Uterus (tissue), 4 donors: ENCODE measurements around the gene ATP13A5. TPM values are rescaled to one million over a fixed set of nuclear protein-coding genes. Genes with fewer than 3 reads are reported as not detected.

Experiments
- DNase-seq, 2 donors: peaks; one replicate each; pipeline ENCODE4 v3.0.0-alpha.2; 2019 to 2020
- H3K27ac ChIP-seq, 2 donors: fragments of 200-600 bp; sonication (generic); 1 replicate in 1 of 2; 2 replicates in 1 of 2; pipeline ENCODE4 v1.5.1; 2016 to 2018
- H3K27me3 ChIP-seq, 2 donors: fragments of 200-600 bp; sonication (generic); one replicate each; pipeline ENCODE4 v1.5.1; 2018 to 2019; ENCODE audit warnings: control low read depth in 1 of 2
- H3K36me3 ChIP-seq, 2 donors: fragments of 200-600 bp; sonication (generic); one replicate each; pipeline ENCODE4 v1.5.1; 2019; ENCODE audit warnings: control low read depth in 1 of 2
- H3K4me1 ChIP-seq, 2 donors: fragments of 200-600 bp; sonication (generic); one replicate each; pipeline ENCODE4 v1.5.1; 2018 to 2019; ENCODE audit warnings: control low read depth in 1 of 2
- H3K4me3 ChIP-seq, 2 donors: fragments of 200-600 bp; sonication (generic); 1 replicate in 1 of 2; 2 replicates in 1 of 2; pipeline ENCODE4 v1.5.1; 2018 to 2019; ENCODE audit warnings: mild to moderate bottlenecking in 1 of 2
- H3K9me3 ChIP-seq, 2 donors: fragments of 200-600 bp; sonication (generic); one replicate each; pipeline ENCODE4 v1.5.1; 2019; ENCODE audit warnings: control low read depth in 1 of 2
- POLR2A ChIP-seq, 2 donors: fragments of 450-650 bp; IDR thresholded peaks; one replicate each; pipeline ENCODE4 v1.6.1; 2016; ENCODE audit warnings: antibody characterized with exemption in 2 of 2, mild to moderate bottlenecking in 1 of 2, moderate library complexity in 1 of 2
- intact Hi-C: fragments of 100-400 bp; cut with DNase I; formaldehyde crosslinking; loops from one replicate; pipeline ENCODE4 v1.15.1; 2023; ENCODE audit warnings: low total_unique reads
- total RNA-seq, 4 donors: library from RNA; depleted of rRNA in 3 of 4; stranded (reverse); fragments of >200 nt in 3 of 4; gene quantifications; one replicate each; pipeline versions ENCODE4 v1.1.0 to v1.2.4, GENCODE V29; 2014 to 2023
- TF ChIP-seq, protein P1 (sequence below), 4 experiments: fragments of 200-600 bp in 2 of 4; fragments of 450-650 bp in 2 of 4; sonication (generic) in 2 of 4; IDR thresholded peaks; one replicate each; pipeline ENCODE4 v1.5.1; 2016 to 2019; ENCODE audit warnings: antibody characterized with exemption in 4 of 4, mild to moderate bottlenecking in 2 of 4, moderate library complexity in 1 of 4
- donor health status: DM: yes; HTN: yes; CAD: no.

The ATP13A5 gene, protein sequence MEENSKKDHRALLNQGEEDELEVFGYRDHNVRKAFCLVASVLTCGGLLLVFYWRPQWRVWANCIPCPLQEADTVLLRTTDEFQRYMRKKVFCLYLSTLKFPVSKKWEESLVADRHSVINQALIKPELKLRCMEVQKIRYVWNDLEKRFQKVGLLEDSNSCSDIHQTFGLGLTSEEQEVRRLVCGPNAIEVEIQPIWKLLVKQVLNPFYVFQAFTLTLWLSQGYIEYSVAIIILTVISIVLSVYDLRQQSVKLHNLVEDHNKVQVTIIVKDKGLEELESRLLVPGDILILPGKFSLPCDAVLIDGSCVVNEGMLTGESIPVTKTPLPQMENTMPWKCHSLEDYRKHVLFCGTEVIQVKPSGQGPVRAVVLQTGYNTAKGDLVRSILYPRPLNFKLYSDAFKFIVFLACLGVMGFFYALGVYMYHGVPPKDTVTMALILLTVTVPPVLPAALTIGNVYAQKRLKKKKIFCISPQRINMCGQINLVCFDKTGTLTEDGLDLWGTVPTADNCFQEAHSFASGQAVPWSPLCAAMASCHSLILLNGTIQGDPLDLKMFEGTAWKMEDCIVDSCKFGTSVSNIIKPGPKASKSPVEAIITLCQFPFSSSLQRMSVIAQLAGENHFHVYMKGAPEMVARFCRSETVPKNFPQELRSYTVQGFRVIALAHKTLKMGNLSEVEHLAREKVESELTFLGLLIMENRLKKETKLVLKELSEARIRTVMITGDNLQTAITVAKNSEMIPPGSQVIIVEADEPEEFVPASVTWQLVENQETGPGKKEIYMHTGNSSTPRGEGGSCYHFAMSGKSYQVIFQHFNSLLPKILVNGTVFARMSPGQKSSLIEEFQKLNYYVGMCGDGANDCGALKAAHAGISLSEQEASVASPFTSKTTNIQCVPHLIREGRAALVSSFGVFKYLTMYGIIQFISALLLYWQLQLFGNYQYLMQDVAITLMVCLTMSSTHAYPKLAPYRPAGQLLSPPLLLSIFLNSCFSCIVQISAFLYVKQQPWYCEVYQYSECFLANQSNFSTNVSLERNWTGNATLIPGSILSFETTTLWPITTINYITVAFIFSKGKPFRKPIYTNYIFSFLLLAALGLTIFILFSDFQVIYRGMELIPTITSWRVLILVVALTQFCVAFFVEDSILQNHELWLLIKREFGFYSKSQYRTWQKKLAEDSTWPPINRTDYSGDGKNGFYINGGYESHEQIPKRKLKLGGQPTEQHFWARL
- total RNA-seq, result not detected

DNA sequence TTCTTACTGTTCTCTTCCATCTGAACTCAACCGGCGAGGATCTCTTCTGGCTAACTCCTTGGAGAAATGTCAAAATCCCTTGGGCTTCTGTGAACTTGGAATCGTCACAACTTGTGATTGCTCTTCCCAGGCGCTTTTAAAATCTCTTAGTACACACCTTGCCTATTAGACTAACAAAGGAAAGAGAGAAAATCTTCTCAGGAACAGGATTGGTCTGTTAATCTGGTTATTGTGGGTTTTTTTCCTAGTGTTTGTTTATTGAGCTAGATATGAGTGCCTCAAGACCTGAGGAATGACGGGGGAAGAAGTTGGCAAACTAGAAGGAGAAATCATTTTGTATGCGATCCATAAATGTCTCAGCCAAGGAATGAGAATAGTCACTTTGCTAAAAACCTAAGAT is at the start of gene ATP13A5:
ATP13A5 (minus strand) TSS at position 48 of the 400 bp plus-strand sequence; CDS start at position 20, 28 bp downstream.
- Histone ChIP-seq H3K4me1 (no peaks in the 10 kb centered on the region), H3K27ac (no peak within 1 kb of the TSS), H3K9me3 (no peaks in the 10 kb centered on the region), H3K4me3 (no peak within 1 kb of the TSS), H3K27me3 (no peaks in the 10 kb centered on the region), H3K36me3 (no peaks in the 10 kb centered on the region)
- no peak for DNase-seq
- intact Hi-C loops, result no loop called here
- no peak for TF ChIP-seq POLR2A (IDR thresholded peaks at IDR 0.05)
- TF ChIP-seq, protein P1, sequence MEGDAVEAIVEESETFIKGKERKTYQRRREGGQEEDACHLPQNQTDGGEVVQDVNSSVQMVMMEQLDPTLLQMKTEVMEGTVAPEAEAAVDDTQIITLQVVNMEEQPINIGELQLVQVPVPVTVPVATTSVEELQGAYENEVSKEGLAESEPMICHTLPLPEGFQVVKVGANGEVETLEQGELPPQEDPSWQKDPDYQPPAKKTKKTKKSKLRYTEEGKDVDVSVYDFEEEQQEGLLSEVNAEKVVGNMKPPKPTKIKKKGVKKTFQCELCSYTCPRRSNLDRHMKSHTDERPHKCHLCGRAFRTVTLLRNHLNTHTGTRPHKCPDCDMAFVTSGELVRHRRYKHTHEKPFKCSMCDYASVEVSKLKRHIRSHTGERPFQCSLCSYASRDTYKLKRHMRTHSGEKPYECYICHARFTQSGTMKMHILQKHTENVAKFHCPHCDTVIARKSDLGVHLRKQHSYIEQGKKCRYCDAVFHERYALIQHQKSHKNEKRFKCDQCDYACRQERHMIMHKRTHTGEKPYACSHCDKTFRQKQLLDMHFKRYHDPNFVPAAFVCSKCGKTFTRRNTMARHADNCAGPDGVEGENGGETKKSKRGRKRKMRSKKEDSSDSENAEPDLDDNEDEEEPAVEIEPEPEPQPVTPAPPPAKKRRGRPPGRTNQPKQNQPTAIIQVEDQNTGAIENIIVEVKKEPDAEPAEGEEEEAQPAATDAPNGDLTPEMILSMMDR (IDR thresholded peaks at IDR 0.05), result no peak

DNA sequence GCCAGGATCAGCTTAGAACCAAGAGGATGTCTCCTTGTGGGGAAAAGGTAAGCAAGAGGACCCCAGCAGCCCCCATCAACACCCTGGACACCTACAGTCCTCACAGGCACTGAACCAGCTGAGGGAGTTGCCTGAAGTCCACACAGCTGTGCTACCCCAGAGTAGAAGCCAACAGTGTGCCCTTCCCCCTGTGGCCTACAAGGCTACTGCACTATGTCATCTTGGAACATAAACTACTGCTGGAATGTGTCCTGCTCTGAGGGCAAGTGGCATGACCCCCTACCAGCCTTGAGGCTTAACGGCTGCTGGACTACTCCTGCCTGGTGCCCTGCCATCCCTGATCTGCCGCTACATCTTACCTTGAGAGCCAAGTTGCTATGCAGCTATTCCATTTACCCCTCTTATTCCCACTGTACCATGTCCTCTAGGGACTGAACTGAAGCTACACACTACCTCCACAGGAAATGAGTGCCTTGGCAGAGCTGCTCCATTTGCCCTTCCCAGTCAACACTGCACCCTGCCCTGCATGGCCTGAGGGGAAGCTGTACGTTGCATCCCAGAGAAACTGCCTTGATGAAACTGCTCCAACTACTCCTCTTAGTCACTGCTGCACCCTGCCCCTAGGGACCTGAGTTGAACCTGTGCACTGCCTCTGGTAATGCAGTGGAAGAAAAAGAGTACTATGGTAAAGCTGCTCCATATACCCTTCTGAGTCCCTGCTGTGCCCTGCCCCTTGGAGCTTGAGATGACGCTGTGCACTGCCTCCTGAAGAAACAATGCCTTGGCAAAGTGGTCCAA is 40.2 kb upstream of the ATP13A5 start:
- Histone ChIP-seq H3K9me3 (no peaks in the 10 kb centered on the region), H3K27me3 (no peaks in the 10 kb centered on the region), H3K36me3 (no peaks in the 10 kb centered on the region), H3K27ac (no peak overlapping the region), H3K4me1 (no peaks in the 10 kb centered on the region), H3K4me3 (no peak overlapping the region)
- intact Hi-C loops, result no loop called here
- no peak for DNase-seq
- no peak for TF ChIP-seq POLR2A (IDR thresholded peaks at IDR 0.05)
- TF ChIP-seq, protein P1 (IDR thresholded peaks at IDR 0.05), result no peak

DNA sequence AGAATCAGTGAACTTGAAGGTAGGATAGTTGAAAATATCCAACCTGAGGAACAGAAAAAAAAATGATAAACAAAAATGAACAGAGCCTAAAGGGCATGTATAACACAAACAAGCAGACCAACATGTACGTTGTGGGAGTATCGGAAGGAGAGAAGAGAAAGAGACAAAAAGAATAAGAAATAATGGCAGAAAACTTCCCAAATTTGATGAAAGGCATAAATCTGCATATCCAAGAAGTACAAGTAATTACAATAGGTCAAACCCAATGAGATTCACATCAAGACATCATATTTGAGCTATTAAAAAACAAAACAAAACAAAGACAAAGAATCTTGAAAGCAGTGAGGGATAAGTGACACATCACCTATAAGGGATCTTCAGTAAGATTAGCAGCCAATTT is 38.1 kb upstream of the ATP13A5 start:
- H3K36me3 ChIP-seq, result no peaks in the 10 kb centered on the region
- H3K9me3 ChIP-seq, result no peaks in the 10 kb centered on the region
- no peaks in the 10 kb centered on the region for H3K4me1 ChIP-seq
- TF ChIP-seq, protein P1 (IDR thresholded peaks at IDR 0.05), result no peak
- no peak for TF ChIP-seq POLR2A (IDR thresholded peaks at IDR 0.05)
- intact Hi-C loops, result no loop called here
- DNase-seq, result no peak
- no peak overlapping the region for H3K27ac ChIP-seq
- no peaks in the 10 kb centered on the region for H3K27me3 ChIP-seq
- no peak overlapping the region for H3K4me3 ChIP-seq

DNA sequence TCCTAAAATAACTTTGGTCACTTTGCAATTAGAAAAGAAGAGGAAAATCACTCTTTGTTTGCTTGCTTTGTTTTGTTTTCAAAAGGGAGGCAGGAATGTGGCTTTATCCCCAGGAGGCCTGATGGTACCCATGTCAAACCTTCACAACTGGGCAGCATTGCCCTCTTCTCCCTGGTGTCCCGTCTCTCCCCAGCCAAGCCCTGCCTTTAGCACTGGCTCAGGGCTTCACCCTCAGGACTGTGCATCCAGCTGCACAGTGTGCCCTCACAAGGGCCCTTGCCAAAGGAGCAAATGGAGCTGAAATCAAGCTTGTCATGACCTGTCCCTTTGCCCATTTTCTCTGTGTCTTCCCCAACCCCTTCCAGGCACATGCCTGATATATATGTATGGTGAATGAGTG is 29.1 kb upstream of the ATP13A5 start:
- no peak overlapping the region for H3K4me3 ChIP-seq
- H3K36me3 ChIP-seq, result no peaks in the 10 kb centered on the region
- TF ChIP-seq, protein P1 (IDR thresholded peaks at IDR 0.05), result no peak
- TF ChIP-seq POLR2A (IDR thresholded peaks at IDR 0.05), result no peak
- H3K4me1 ChIP-seq, result no peaks in the 10 kb centered on the region
- DNase-seq, result no peak
- H3K27me3 ChIP-seq, result no peaks in the 10 kb centered on the region
- no peak overlapping the region for H3K27ac ChIP-seq
- H3K9me3 ChIP-seq, result no peaks in the 10 kb centered on the region
- intact Hi-C loops, result no loop called here
